Left ventricle myocardium inferior (tissue), 1 donor: ENCODE data around the gene RUNX1. TPM values are rescaled to one million over a fixed set of nuclear protein-coding genes. Genes with fewer than 3 reads are reported as not detected.

Source experiments
- DNase-seq: peaks from one replicate; pipeline ENCODE4 v3.0.0-alpha.2; 2020
- H3K27ac ChIP-seq: fragments of 200-600 bp; replicated peaks from 2 replicates; pipeline ENCODE4 v1.8.0; 2021
- H3K27me3 ChIP-seq: fragments of 200-600 bp; 2 replicates; pipeline ENCODE4 v1.8.0; 2021; ENCODE audit warnings: low read depth
- H3K36me3 ChIP-seq: fragments of 200-600 bp; 2 replicates; pipeline ENCODE4 v1.8.0; 2021
- H3K4me1 ChIP-seq: fragments of 200-600 bp; 2 replicates; pipeline ENCODE4 v1.8.0; 2021
- H3K4me3 ChIP-seq: fragments of 200-600 bp; 2 replicates; pipeline ENCODE4 v1.8.0; 2021; ENCODE audit warnings: mild to moderate bottlenecking, moderate library complexity
- H3K9me3 ChIP-seq: fragments of 200-600 bp; replicated peaks from 2 replicates; pipeline ENCODE4 v1.8.0; 2021
- intact Hi-C: fragments of 100-400 bp; cut with micrococcal nuclease; formaldehyde crosslinking; loops from one replicate; pipeline ENCODE4 v1.11.0; 2022
- total RNA-seq: library from RNA; stranded (reverse); fragmentation: NEBNext Ultra II Directional; extraction: Animal tissue kit (Norgen Biotek cat#: 25700); gene quantifications from one replicate; pipeline ENCODE4 v1.2.1, GENCODE V29; 2021
- TF ChIP-seq, protein P1 (sequence below): fragments of 200-600 bp; IDR thresholded peaks from 2 replicates; pipeline ENCODE4 v1.8.0; 2021; ENCODE audit warnings: antibody characterized with exemption, mild to moderate bottlenecking, borderline replicate concordance
- donor health status: DM: no; HTN: yes; CAD: no; lungs with severe emphysema.

RUNX1 gene
- total RNA-seq, 1 donor from 2014 or later, result 1.5 TPM

DNA sequence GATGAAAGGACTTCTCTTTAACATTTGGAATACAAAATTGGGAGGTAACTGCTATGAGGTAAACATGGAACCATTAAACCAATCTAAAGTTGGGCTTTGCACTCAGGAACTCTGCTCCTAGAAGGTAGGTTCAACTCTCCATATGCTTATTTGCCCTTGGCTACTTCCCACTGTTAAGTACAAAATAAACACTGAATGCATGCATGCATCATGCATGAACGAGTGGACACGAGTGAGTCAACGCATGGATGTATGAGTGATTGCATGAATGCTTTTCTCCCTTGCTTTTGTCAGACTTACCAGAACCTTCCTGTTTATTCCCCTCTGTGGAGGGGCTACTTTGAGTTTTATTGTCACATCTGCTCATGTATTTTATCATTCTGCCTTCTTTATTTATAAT, 42.4 kb upstream of the RUNX1 start:
- Histone ChIP-seq H3K27me3 (peaks cover 46% of the 10 kb centered on the region), H3K36me3 (no peaks in the 10 kb centered on the region), H3K9me3 (no peaks in the 10 kb centered on the region), H3K27ac (no peak overlapping the region), H3K4me1 (no peaks in the 10 kb centered on the region), H3K4me3 (no peak overlapping the region)
- TF ChIP-seq, protein P1, sequence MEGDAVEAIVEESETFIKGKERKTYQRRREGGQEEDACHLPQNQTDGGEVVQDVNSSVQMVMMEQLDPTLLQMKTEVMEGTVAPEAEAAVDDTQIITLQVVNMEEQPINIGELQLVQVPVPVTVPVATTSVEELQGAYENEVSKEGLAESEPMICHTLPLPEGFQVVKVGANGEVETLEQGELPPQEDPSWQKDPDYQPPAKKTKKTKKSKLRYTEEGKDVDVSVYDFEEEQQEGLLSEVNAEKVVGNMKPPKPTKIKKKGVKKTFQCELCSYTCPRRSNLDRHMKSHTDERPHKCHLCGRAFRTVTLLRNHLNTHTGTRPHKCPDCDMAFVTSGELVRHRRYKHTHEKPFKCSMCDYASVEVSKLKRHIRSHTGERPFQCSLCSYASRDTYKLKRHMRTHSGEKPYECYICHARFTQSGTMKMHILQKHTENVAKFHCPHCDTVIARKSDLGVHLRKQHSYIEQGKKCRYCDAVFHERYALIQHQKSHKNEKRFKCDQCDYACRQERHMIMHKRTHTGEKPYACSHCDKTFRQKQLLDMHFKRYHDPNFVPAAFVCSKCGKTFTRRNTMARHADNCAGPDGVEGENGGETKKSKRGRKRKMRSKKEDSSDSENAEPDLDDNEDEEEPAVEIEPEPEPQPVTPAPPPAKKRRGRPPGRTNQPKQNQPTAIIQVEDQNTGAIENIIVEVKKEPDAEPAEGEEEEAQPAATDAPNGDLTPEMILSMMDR, result no peak
- DNase-seq, result no peak
- intact Hi-C loops, result no loop called here

DNA sequence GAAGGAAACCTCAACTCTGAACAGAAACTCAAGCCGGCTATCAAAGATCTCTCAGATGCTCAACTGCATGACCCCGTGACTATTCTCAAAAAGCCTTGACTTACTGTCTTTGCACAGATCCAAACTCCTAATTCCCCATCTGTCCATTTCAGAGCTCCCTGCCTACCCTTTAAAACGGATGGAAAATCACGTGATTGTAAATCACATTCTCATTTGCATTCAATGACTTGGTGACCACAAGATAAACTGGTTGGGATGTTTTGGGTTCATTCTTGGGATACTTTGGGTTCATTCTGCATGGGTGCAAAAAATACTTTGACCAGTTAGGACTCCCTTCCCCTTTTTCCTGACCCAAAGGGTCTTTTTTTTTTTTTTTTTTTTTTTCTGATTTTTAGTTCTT, 41.3 kb upstream of the RUNX1 start:
- intact Hi-C loops, result no loop called here

DNA sequence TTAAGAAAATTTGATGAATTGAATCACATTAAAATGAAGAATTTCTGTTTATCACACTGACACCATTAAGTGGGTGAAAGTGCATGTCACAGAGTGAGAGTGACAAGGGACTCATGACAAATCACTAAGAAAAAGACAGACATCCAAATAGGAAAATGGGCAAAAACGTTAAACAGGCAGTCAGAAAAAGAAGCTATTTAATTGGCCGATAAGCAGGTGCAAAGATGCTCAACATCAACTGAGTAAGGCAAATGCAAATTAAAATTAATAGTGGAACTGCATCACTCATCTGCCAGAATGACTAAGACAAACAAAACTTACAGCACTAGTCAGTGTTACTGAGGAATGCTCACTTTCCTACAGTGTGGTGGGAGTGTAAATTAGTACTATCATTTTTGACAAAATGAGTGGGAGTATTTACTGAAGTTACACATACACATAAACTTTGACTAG, 39.2 kb upstream of the RUNX1 start:
- intact Hi-C loops, result no loop called here
- no peak for DNase-seq
- Histone ChIP-seq H3K4me3 (no peak overlapping the region), H3K27me3 (peaks cover 35% of the 10 kb centered on the region), H3K9me3 (no peaks in the 10 kb centered on the region), H3K27ac (no peak overlapping the region), H3K4me1 (no peaks in the 10 kb centered on the region), H3K36me3 (no peaks in the 10 kb centered on the region)
- TF ChIP-seq, protein P1, result no peak

More for the DNA sequence above, 41.3 kb upstream of the RUNX1 start:
- H3K9me3 ChIP-seq, result no peaks in the 10 kb centered on the region
- H3K4me3 ChIP-seq, result no peak overlapping the region
- no peaks in the 10 kb centered on the region for H3K36me3 ChIP-seq
- no peaks in the 10 kb centered on the region for H3K4me1 ChIP-seq
- no peak overlapping the region for H3K27ac ChIP-seq
- TF ChIP-seq, protein P1, result no peak
- DNase-seq, result no peak
- H3K27me3 ChIP-seq, result peaks cover 47% of the 10 kb centered on the region

DNA sequence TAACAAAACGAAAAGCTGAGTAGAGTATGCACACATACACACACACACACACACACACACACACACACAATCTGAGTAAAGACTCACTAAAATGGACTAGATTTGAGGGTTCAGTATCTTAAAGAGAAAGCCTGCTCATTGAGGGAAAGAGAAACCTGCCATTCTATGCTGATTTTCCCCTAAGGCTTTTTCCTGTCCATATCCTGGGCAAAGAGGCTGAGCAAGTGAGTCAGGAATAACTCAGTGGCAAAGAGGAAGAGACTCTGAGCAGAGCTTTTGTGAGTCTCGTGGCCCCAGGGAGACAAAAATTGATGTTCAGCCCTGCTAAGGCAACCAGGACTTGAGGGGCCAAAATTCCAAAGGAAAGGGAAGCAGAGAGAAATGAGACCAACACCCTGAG, 37.3 kb upstream of the RUNX1 start:
- intact Hi-C loops, result no loop called here
- Histone ChIP-seq H3K4me3 (no peak overlapping the region), H3K27ac (no peak overlapping the region), H3K27me3 (peaks cover 44% of the 10 kb centered on the region), H3K9me3 (no peaks in the 10 kb centered on the region), H3K36me3 (no peaks in the 10 kb centered on the region), H3K4me1 (no peaks in the 10 kb centered on the region)
- TF ChIP-seq, protein P1, result no peak
- no peak for DNase-seq

DNA sequence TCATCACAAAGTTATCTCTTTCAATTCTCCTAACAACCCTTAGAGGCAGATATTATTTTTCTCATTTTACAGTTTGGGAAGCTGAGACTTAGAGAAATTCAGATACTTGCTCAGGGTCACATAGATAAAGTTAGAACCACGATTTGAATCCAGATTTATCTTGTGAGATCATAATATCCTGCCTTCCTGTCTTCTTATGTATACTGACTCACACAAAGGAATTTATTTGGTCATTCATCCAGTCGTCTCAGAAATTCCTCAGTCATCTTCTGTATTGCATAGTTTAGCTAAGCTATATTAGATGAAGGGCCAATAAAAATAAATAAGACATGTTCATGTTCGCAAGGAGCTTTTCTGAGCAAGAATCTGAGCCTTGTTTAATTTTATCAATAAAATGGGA, 35.8 kb upstream of the RUNX1 start:
- intact Hi-C loops, result no loop called here
- TF ChIP-seq, protein P1, result no peak
- H3K27me3 ChIP-seq, result peaks cover 52% of the 10 kb centered on the region
- no peaks in the 10 kb centered on the region for H3K36me3 ChIP-seq
- H3K9me3 ChIP-seq, result no peaks in the 10 kb centered on the region
- H3K4me3 ChIP-seq, result no peak overlapping the region
- no peaks in the 10 kb centered on the region for H3K4me1 ChIP-seq
- no peak overlapping the region for H3K27ac ChIP-seq
- DNase-seq, result no peak

DNA sequence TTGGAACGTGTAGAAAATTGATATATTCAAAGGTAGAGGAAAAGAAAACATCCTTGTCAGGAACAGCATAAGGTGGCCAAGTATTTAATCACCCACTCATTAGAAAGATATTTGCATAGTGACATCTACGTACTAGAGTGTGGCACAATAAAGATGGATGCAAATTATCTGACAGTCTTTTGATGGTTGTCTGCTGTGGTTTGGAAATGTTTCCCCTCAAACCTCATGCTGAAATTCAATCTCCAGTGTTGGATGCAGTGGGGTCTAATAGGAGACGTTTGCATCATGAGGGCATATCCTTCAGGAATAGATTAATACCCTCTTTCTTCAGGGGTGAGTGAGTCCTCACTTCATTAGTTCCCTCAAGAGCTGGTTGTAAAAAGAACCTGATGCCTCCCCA, 34.1 kb upstream of the RUNX1 start:
- DNase-seq, result no peak
- Histone ChIP-seq H3K36me3 (no peaks in the 10 kb centered on the region), H3K27ac (no peak overlapping the region), H3K4me3 (no peak overlapping the region), H3K9me3 (no peaks in the 10 kb centered on the region), H3K27me3 (peaks cover 58% of the 10 kb centered on the region), H3K4me1 (no peaks in the 10 kb centered on the region)
- TF ChIP-seq, protein P1, result no peak
- intact Hi-C loops, result no loop called here
